Measurements from ENCODE around the gene UQCR11.

Gene UQCR11

GRCh38 chr19:1575323-1576241 is 29.7 kb downstream of the UQCR11 start:
- no peaks in the 10 kb centered on the region for H3K9me3 ChIP-seq (ENCODE audit: severe bottlenecking)
- no peak overlapping the region for H3K27ac ChIP-seq (ENCODE audit: poor library complexity, severe bottlenecking)
- DNase-seq (ENCODE audit: low spot score): no peak
- H3K27me3 ChIP-seq (ENCODE audit: insufficient read depth, poor library complexity, severe bottlenecking): no peaks in the 10 kb centered on the region
- no peak for ATAC-seq (ENCODE audit: low read depth)
- H3K4me3 ChIP-seq (ENCODE audit: severe bottlenecking): no peak overlapping the region
- H3K4me1 ChIP-seq (ENCODE audit: insufficient read depth, poor library complexity, severe bottlenecking): no peaks in the 10 kb centered on the region
- TF ChIP-seq CTCF (IDR thresholded peaks at IDR 0.05; ENCODE audit: poor library complexity, severe bottlenecking): no peak
- peaks cover 7% of the 10 kb centered on the region; the same call in 1 of the 2 replicates for H3K36me3 ChIP-seq (ENCODE audit: low read depth)

GRCh38 chr19:1574354-1575136 is 30.7 kb downstream of the UQCR11 start:
- no peak for TF ChIP-seq CTCF (IDR thresholded peaks at IDR 0.05; ENCODE audit: poor library complexity, severe bottlenecking)
- H3K27ac ChIP-seq (ENCODE audit: poor library complexity, severe bottlenecking): no peak overlapping the region
- 0 out of 2 replicates have a peak, but pooled peaks cover 6% of the 10 kb centered on the region for H3K36me3 ChIP-seq (ENCODE audit: low read depth)
- H3K27me3 ChIP-seq (ENCODE audit: insufficient read depth, poor library complexity, severe bottlenecking): no peaks in the 10 kb centered on the region
- H3K4me3 ChIP-seq (ENCODE audit: severe bottlenecking): no peak overlapping the region
- no peaks in the 10 kb centered on the region for H3K9me3 ChIP-seq (ENCODE audit: severe bottlenecking)
- DNase-seq (ENCODE audit: low spot score): no peak
- ATAC-seq (ENCODE audit: low read depth): no peak
- H3K4me1 ChIP-seq (ENCODE audit: insufficient read depth, poor library complexity, severe bottlenecking): no peaks in the 10 kb centered on the region

- Histone ChIP-seq H3K4me1 (ENCODE audit: insufficient read depth, poor library complexity, severe bottlenecking) (no peaks in the 10 kb centered on the region), H3K27me3 (ENCODE audit: insufficient read depth, poor library complexity, severe bottlenecking) (no peaks in the 10 kb centered on the region), H3K36me3 (ENCODE audit: low read depth) (0 out of 2 replicates have a peak, but pooled peaks cover 6% of the 10 kb centered on the region), H3K27ac (ENCODE audit: poor library complexity, severe bottlenecking) (no peak overlapping the region), H3K4me3 (ENCODE audit: severe bottlenecking) (no peak overlapping the region), H3K9me3 (ENCODE audit: severe bottlenecking) (no peaks in the 10 kb centered on the region)
- DNase-seq (ENCODE audit: low spot score) (no peak), ATAC-seq (ENCODE audit: low read depth) (no peak; the same call in 2 of the 3 replicates)
- no peak for TF ChIP-seq CTCF (IDR thresholded peaks at IDR 0.05; ENCODE audit: poor library complexity, severe bottlenecking)
Observed at GRCh38 chr19:1572795-1573194, 32.5 kb downstream of the UQCR11 start.

- TF ChIP-seq CTCF (IDR thresholded peaks at IDR 0.05; ENCODE audit: poor library complexity, severe bottlenecking): no peak
- Histone ChIP-seq H3K27ac (ENCODE audit: poor library complexity, severe bottlenecking) (no peak overlapping the region), H3K27me3 (ENCODE audit: insufficient read depth, poor library complexity, severe bottlenecking) (no peaks in the 10 kb centered on the region), H3K9me3 (ENCODE audit: severe bottlenecking) (no peaks in the 10 kb centered on the region), H3K4me3 (ENCODE audit: severe bottlenecking) (no peak overlapping the region), H3K4me1 (ENCODE audit: insufficient read depth, poor library complexity, severe bottlenecking) (no peaks in the 10 kb centered on the region), H3K36me3 (ENCODE audit: low read depth) (no peaks in the 10 kb centered on the region)
- ATAC-seq (ENCODE audit: low read depth) (no peak), DNase-seq (ENCODE audit: low spot score) (no peak)
Observed at GRCh38 chr19:1571358-1571757, 33.9 kb downstream of the UQCR11 start.
